ENCODE measurements around the gene RDH8. TPM values are rescaled to one million over a fixed set of nuclear protein-coding genes. Genes with fewer than 3 reads are reported as not detected.
A peak's percentile ranks its signal among the peaks of the same experiment; 100 is the strongest.

Gene RDH8
- total and polyA plus RNA-seq, 10 of the 15 experiments (the other 5 are each of a cell fraction or from before 2014, with no cell fraction given), result 0.04 to 0.58 (median 0.05) TPM; not detected in 7

DNA sequence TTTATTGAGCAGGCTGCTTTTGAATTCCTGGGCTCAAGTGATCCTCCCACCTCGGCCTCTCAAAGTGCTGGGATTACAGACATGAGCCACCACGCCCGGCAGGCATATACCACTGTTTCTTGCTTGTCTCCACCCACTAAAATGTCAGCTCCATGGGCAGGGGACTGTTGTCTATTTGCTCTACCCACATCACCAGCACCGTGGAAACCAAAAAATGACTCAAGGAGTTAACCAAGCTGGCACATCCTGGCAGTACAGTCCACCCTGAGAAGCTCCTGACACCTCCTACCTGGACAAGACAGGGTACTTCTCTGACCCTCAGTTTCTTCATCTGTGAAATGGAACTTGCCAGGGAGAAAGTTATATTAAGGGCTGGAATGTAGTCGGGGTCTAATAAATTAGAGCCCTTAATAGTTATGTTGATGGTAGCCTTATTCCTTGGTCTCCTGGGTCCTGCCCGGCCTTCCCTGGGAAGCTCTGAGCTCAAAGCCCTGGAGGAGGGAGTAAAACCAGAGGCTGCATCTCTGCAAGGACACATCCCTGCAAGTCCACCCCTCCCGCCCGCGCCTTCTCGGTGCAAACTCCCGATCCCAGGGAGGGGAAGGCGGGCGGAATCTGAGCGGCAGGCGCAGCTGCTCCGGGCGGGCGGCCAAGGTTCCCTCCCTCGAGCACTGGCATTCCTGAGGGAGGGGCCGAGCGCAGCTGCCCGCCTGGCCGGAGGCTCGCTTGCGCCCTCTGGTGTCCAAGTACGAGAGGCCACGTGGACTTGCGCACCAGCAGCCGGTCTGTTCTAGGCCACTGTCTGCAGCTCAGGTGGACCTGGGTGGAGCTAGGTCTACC, 14.1 kb downstream of the RDH8 start (continued):
- TF ChIP-seq ZNF207 (IDR thresholded peaks at IDR 0.05; ENCODE audit: borderline replicate concordance), result no peak
- TF ChIP-seq RELA (IDR thresholded peaks at IDR 0.05; ENCODE audit: borderline replicate concordance, partially characterized antibody), result no peak
- TF ChIP-seq SMARCA5 (IDR thresholded peaks at IDR 0.05), result peak; percentile 68; the same call in 1 of the 2 replicates
- TF ChIP-seq CBX5 (IDR thresholded peaks at IDR 0.05; ENCODE audit: low read depth), result no peak
- TF ChIP-seq, protein P1, sequence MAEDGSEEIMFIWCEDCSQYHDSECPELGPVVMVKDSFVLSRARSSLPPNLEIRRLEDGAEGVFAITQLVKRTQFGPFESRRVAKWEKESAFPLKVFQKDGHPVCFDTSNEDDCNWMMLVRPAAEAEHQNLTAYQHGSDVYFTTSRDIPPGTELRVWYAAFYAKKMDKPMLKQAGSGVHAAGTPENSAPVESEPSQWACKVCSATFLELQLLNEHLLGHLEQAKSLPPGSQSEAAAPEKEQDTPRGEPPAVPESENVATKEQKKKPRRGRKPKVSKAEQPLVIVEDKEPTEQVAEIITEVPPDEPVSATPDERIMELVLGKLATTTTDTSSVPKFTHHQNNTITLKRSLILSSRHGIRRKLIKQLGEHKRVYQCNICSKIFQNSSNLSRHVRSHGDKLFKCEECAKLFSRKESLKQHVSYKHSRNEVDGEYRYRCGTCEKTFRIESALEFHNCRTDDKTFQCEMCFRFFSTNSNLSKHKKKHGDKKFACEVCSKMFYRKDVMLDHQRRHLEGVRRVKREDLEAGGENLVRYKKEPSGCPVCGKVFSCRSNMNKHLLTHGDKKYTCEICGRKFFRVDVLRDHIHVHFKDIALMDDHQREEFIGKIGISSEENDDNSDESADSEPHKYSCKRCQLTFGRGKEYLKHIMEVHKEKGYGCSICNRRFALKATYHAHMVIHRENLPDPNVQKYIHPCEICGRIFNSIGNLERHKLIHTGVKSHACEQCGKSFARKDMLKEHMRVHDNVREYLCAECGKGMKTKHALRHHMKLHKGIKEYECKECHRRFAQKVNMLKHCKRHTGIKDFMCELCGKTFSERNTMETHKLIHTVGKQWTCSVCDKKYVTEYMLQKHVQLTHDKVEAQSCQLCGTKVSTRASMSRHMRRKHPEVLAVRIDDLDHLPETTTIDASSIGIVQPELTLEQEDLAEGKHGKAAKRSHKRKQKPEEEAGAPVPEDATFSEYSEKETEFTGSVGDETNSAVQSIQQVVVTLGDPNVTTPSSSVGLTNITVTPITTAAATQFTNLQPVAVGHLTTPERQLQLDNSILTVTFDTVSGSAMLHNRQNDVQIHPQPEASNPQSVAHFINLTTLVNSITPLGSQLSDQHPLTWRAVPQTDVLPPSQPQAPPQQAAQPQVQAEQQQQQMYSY (CRISPR knock-in tag; IDR thresholded peaks at IDR 0.05), result no peak
- no peak for TF ChIP-seq ZZZ3 (IDR thresholded peaks at IDR 0.05; ENCODE audit: control insufficient read depth, insufficient read length, low read depth)
- TF ChIP-seq RB1 (IDR thresholded peaks at IDR 0.05; ENCODE audit: borderline replicate concordance), result peak; percentile 68; the same call in 1 of the 2 replicates
- 0 out of 2 replicates have a peak, but pooled peaks have one; percentile 4 for TF ChIP-seq NRF1 (conservative IDR thresholded peaks at IDR 0.05; ENCODE audit: low read depth, low read length)
- TF ChIP-seq FOXM1 (IDR thresholded peaks at IDR 0.05; ENCODE audit: low read depth, low read length), result no peak
- TF ChIP-seq, protein P2, sequence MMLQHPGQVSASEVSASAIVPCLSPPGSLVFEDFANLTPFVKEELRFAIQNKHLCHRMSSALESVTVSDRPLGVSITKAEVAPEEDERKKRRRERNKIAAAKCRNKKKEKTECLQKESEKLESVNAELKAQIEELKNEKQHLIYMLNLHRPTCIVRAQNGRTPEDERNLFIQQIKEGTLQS (IDR thresholded peaks at IDR 0.05; ENCODE audit: borderline replicate concordance, extremely low read depth, low read depth, low read length), result 0 out of 2 replicates have a peak, but pooled peaks have one; percentile 26
- TF ChIP-seq ZNF24 (IDR thresholded peaks at IDR 0.05), result no peak
- no peak for TF ChIP-seq HDGF (IDR thresholded peaks at IDR 0.05)
- TF ChIP-seq FOXK2 (IDR thresholded peaks at IDR 0.05), result no peak
- TF ChIP-seq, protein P3, sequence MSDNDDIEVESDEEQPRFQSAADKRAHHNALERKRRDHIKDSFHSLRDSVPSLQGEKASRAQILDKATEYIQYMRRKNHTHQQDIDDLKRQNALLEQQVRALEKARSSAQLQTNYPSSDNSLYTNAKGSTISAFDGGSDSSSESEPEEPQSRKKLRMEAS (IDR thresholded peaks at IDR 0.05; ENCODE audit: low read depth, low read length), result peak; percentile 96
- TF ChIP-seq ZBED1 (IDR thresholded peaks at IDR 0.05; ENCODE audit: borderline replicate concordance), result no peak
- TF ChIP-seq HCFC1 (IDR thresholded peaks at IDR 0.05; ENCODE audit: low read length), result no peak
- TF ChIP-seq, protein P4, sequence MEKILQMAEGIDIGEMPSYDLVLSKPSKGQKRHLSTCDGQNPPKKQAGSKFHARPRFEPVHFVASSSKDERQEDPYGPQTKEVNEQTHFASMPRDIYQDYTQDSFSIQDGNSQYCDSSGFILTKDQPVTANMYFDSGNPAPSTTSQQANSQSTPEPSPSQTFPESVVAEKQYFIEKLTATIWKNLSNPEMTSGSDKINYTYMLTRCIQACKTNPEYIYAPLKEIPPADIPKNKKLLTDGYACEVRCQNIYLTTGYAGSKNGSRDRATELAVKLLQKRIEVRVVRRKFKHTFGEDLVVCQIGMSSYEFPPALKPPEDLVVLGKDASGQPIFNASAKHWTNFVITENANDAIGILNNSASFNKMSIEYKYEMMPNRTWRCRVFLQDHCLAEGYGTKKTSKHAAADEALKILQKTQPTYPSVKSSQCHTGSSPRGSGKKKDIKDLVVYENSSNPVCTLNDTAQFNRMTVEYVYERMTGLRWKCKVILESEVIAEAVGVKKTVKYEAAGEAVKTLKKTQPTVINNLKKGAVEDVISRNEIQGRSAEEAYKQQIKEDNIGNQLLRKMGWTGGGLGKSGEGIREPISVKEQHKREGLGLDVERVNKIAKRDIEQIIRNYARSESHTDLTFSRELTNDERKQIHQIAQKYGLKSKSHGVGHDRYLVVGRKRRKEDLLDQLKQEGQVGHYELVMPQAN (conservative IDR thresholded peaks at IDR 0.05), result no peak
- no peak for TF ChIP-seq KDM1A (IDR thresholded peaks at IDR 0.05; ENCODE audit: borderline replicate concordance)
- no peak for TF ChIP-seq EED (IDR thresholded peaks at IDR 0.05; ENCODE audit: low read depth)
- TF ChIP-seq JUNB (IDR thresholded peaks at IDR 0.05), result no peak
- TF ChIP-seq SMAD1 (IDR thresholded peaks at IDR 0.05; ENCODE audit: low read depth, partially characterized antibody), result no peak
- TF ChIP-seq CBFB (IDR thresholded peaks at IDR 0.05; ENCODE audit: low read depth), result no peak
- TF ChIP-seq ATF7 (IDR thresholded peaks at IDR 0.05; ENCODE audit: low read depth), result no peak

Measured in GM12878 (cell line).